Motor neuron (in vitro differentiated cells): ENCODE data around the gene CHEK2. TPM values are rescaled to one million over a fixed set of nuclear protein-coding genes. Genes with fewer than 3 reads are reported as not detected.

Source experiments
- ATAC-seq, 8 experiments: fragments of 200-7000 bp; cut with Tn5 transposase; replicated peaks in 6 of 8; 2 replicates each; pipeline ENCODE4 v1.8.0; 2021; ENCODE audit warnings: mild to moderate bottlenecking in 8 of 8, moderate library complexity in 8 of 8
- H3K27ac ChIP-seq, 2 donors: fragments of 250-450 bp; sonication (Bioruptor Pico); 2 replicates each; pipeline ENCODE4 v1.9.0; 2021; ENCODE audit warnings: antibody characterized with exemption in 2 of 2, mild to moderate bottlenecking in 2 of 2, moderate library complexity in 1 of 2
- H3K4me1 ChIP-seq, 2 donors: fragments of 250-450 bp; sonication (Bioruptor Pico); replicated peaks in 1 of 2; 2 replicates each; pipeline ENCODE4 v1.6.1; 2021; ENCODE audit warnings: antibody characterized with exemption in 2 of 2, mild to moderate bottlenecking in 2 of 2, moderate library complexity in 1 of 2
- H3K4me3 ChIP-seq, 5 donors: fragments of 250-450 bp; sonication (Bioruptor Pico); 2 replicates each; pipeline ENCODE4 v1.9.0; 2021; ENCODE audit warnings: antibody characterized with exemption in 5 of 5, mild to moderate bottlenecking in 5 of 5, moderate library complexity in 4 of 5
- WGBS, 10 experiments: fragments of 450-650 bp; shearing (Covaris generic); methylation state at CpG; one replicate each; pipeline ENCODE4 v1.0.0; 2022; 5-methylcytosine and 5-hydroxymethylcytosine counted together
- in situ Hi-C, 9 experiments: fragments of 400-800 bp; cut with MboI; loops; one replicate each; pipeline ENCODE4 v1.15.0; 2021; ENCODE audit warnings: low sequenced_read_pairs in 9 of 9, low pct_unique_long_range_greater_than_20kb in 2 of 9; ENCODE audit not compliant: unreplicated experiment in 9 of 9
- total RNA-seq, 8 experiments: library from RNA; unstranded; fragments of 300-600 nt; gene quantifications; 2 replicates each; pipeline versions ENCODE4 v1.2.3 to v1.2.4, GENCODE V29; 2022

The CHEK2 gene
- total RNA-seq = 10 to 100 TPM in 4 of 8 experiments, 1 to 10 TPM in 4; 3.0 to 19.7 (median 10.2) TPM

DNA sequence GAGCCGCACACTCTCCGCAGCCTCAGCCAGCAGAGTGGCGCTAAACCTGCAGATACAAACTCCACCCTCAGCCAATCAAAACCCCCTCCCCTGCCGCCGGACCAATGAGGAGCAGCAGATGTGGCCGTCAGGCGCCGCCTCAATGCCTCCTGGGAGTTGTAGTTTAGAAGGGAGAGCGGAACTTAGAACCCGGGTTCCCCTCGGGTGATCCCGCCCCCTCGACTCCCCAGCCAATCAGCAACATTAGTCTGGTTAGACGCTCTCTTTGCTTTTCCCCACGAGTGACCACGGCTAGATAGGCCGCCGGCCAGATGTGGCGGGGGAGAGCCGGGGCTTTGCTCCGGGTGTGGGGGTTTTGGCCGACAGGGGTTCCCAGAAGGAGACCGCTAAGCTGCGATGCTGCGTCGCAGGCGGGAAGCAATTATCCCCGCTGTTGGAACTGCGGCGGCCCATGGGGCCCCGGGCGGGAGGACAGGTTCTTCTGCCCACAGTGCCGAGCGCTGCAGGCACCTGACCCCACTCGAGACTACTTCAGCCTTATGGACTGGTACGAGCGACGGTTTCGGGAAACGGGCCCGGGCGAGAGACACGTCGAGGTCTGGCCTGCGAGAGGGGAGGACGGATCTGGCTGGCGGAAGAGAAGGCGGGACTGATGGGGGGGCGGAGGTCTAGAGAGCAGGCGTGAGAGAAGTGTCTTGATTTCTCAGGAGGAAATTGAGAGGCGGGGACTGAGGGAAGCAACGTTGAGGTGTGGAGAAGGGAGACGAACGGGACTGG lies at the start of gene CHEK2, which contains the start of gene HSCB:
CHEK2 (minus strand) TSS at position 36 of the 777 bp plus-strand sequence. CDS start 7,099 bp downstream, outside the sequence.
HSCB (plus strand) TSS at position 255 of the 777 bp plus-strand sequence; CDS start at position 312, 57 bp downstream.
- ATAC-seq = peak; percentile 87 to 96 (median 94)
- H3K27ac ChIP-seq = peak within 1 kb of the TSS; percentile 67 to 86
- in situ Hi-C loops = loop anchor here in 1 of 9 experiments (25.0 kb wide), 1 partner anchor 130 kb away; no protein-coding TSS in a partner anchor
- H3K4me1 ChIP-seq = peaks cover 0 to 5% of the 10 kb centered on the region in 2 donors
- peak within 1 kb of the TSS; percentile 74 to 96 (median 87) for H3K4me3 ChIP-seq
- 0% methylated on average over 2 to 17 of the region's 54 CpGs; no CpG with 5 or more reads in 5 of the 10 experiments for WGBS, 10 experiments

GRCh38 chr22:28791124-28791523 lies 49.5 kb upstream of the CHEK2 start:
- in situ Hi-C loops = loop anchor here in 1 of 9 experiments (25.0 kb wide), 1 partner anchor 179 kb away; no protein-coding TSS in a partner anchor
- H3K27ac ChIP-seq = no peak overlapping the region
- no peak overlapping the region for H3K4me3 ChIP-seq
- 42 to 95% (median 80%) methylated on average over 1 to 4 of the region's 5 CpGs; no CpG with 5 or more reads in 3 of the 10 experiments for WGBS, 10 experiments
- H3K4me1 ChIP-seq = no peaks in the 10 kb centered on the region
- no peak for ATAC-seq

- ATAC-seq = no peak
- 56 to 100% (median 88%) methylated on average over 1 to 3 of the region's 3 CpGs for WGBS, 10 experiments
- Histone ChIP-seq H3K4me3 (no peak overlapping the region), H3K27ac (no peak overlapping the region), H3K4me1 (no peaks in the 10 kb centered on the region)
- in situ Hi-C loops = loop anchor here in 1 of 9 experiments (25.0 kb wide), 1 partner anchor 176 kb away; no protein-coding TSS in a partner anchor
Observed at GRCh38 chr22:28788601-28789000, 47.0 kb upstream of the CHEK2 start.

- Histone ChIP-seq H3K27ac (no peak overlapping the region), H3K4me1 (no peaks in the 10 kb centered on the region), H3K4me3 (no peak overlapping the region)
- WGBS, 10 experiments = 40 to 100% (median 63%) methylated on average over 1 to 4 of the region's 4 CpGs; no CpG with 5 or more reads in 1 of the 10 experiments
- ATAC-seq = peak in 2 of 8 experiments; percentile 31 to 80
- in situ Hi-C loops = loop anchor here in 1 of 9 experiments (25.0 kb wide), 1 partner anchor 172 kb away; no protein-coding TSS in a partner anchor
Observed at GRCh38 chr22:28783786-28784671, 42.4 kb upstream of the CHEK2 start.

DNA sequence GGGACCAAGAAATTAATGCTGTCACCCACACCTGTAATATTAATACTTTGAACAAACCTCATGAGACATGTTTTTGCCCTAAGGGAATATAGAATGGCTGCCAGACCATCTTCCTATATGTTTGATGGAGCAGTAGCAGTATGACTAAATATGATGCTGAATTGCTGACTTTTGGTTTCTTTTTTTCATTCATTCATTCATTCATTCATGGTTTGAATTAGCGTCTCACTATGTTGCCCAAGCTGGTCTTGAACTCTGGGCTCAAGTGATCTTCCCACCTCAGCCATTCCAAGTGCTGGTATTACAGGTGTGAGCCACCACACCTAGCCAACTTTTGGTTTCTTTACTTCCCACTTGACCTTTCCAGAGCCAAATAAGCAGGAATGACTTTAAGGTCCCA lies 38.7 kb upstream of the CHEK2 start:
- ATAC-seq = no peak
- WGBS, 10 experiments = 80 to 100% (median 100%) methylated on average over 1 of the region's 1 CpG; no CpG with 5 or more reads in 2 of the 10 experiments
- no peaks in the 10 kb centered on the region for H3K4me1 ChIP-seq
- no peak overlapping the region for H3K27ac ChIP-seq
- in situ Hi-C loops = loop anchor here in 1 of 9 experiments (25.0 kb wide), 1 partner anchor 168 kb away; no protein-coding TSS in a partner anchor
- no peak overlapping the region for H3K4me3 ChIP-seq

- in situ Hi-C loops = loop anchor here in 1 of 9 experiments (25.0 kb wide), 1 partner anchor 168 kb away; no protein-coding TSS in a partner anchor
- H3K27ac ChIP-seq = no peak overlapping the region
- WGBS, 10 experiments = 43 to 100% (median 94%) methylated on average over 2 to 5 of the region's 5 CpGs; no CpG with 5 or more reads in 1 of the 10 experiments
- no peak overlapping the region for H3K4me3 ChIP-seq
- ATAC-seq = no peak
- H3K4me1 ChIP-seq = no peaks in the 10 kb centered on the region
Observed at GRCh38 chr22:28779833-28780232, 38.2 kb upstream of the CHEK2 start.

DNA sequence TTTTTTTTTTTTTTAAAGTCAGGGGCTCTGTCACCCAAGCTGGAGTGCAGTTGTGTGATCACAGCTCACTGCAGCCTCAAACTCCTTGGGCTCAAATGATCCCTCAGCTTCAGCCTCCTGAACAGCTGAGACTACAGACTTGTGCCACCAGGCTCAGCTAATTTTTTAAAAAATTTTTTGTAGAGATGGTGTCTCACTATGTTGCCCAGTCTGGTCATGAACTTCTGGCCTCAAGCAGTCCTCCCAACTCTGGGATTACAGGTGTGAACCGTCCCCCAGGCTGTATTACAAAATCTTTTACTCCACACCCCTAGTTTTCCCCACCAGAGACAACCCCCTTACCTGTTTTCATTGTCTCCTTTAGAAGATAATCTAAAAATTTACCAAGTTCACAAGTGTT lies 32.8 kb upstream of the CHEK2 start:
- H3K4me1 ChIP-seq = peaks cover 0 to 3% of the 10 kb centered on the region in 2 donors
- H3K4me3 ChIP-seq = no peak overlapping the region
- ATAC-seq = no peak
- no peak overlapping the region for H3K27ac ChIP-seq
- WGBS, 10 experiments = 86 to 100% (median 100%) methylated on average over 1 of the region's 1 CpG; no CpG with 5 or more reads in 6 of the 10 experiments
- in situ Hi-C loops = loop anchor here in 1 of 9 experiments (25.0 kb wide), 1 partner anchor 88 kb away; no protein-coding TSS in a partner anchor

- Histone ChIP-seq H3K4me1 (peaks cover 0 to 3% of the 10 kb centered on the region in 2 donors), H3K27ac (no peak overlapping the region), H3K4me3 (peak overlapping the region; percentile 83 to 96 (median 89))
- WGBS, 10 experiments = 0 to 67% (median 11%) methylated on average over 1 to 10 of the region's 10 CpGs; no CpG with 5 or more reads in 1 of the 10 experiments
- ATAC-seq = no peak
- in situ Hi-C loops = loop anchor here in 1 of 9 experiments (25.0 kb wide), 1 partner anchor 89 kb away; no protein-coding TSS in a partner anchor
Observed at GRCh38 chr22:28773461-28773867, 31.8 kb upstream of the CHEK2 start.

DNA sequence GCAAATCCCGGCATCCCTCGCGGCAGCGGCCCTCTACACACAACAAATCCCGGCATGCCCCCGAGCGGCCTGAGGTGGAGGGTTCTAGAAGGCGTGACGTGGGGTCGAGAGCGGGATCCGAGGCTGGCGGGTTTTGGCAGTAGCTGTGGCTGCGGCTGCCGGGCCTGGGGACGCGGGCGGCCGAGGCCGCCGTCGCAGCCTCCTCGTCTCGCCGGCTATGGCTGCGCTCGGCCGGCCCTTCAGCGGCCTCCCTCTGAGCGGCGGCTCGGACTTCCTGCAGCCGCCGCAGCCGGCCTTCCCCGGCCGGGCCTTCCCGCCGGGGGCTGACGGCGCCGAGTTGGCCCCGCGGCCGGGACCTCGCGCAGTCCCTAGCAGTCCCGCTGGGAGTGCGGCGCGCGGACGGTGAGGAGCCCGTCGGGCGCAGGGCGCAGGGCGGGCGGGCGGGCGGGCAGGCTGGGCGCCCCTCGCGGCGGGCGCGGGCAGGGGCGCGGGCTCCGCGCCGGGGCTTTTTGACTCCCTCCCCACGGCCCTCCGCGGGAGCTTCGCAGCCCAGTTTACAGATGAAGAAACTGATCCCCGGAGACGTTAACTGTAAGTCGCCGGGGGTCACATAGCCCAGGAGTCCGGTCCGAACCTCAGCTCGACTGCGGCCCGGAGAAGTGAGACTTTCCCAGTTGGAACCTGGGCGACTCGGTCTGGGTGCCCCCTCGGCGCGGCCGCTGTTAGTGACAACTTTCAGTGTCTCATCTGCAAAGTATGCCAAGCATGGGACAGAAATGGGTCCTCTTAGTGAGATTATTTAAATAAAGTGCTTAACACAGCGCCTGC lies 31.2 kb upstream of the CHEK2 start, which contains the start of gene CCDC117:
CCDC117 (plus strand) TSS at position 63 of the 828 bp plus-strand sequence; CDS start at position 218, 155 bp downstream.
- in situ Hi-C loops = loop anchor here in 1 of 9 experiments (25.0 kb wide), 1 partner anchor 89 kb away; no protein-coding TSS in a partner anchor
- peak; percentile 85 to 97 (median 94) for ATAC-seq
- Histone ChIP-seq H3K4me1 (peaks cover 0 to 3% of the 10 kb centered on the region in 2 donors), H3K27ac (peak within 1 kb of the TSS; percentile 93 to 99), H3K4me3 (peak within 1 kb of the TSS; percentile 83 to 96 (median 89))
- 0 to 1% (median 0%) methylated on average over 1 to 9 of the region's 92 CpGs; no CpG with 5 or more reads in 5 of the 10 experiments for WGBS, 10 experiments

GRCh38 chr22:28771195-28771791 lies 29.7 kb upstream of the CHEK2 start:
- 65 to 100% (median 79%) methylated on average over 2 to 3 of the region's 5 CpGs; no CpG with 5 or more reads in 4 of the 10 experiments for WGBS, 10 experiments
- no peak overlapping the region for H3K4me3 ChIP-seq
- no peak overlapping the region for H3K27ac ChIP-seq
- in situ Hi-C loops = loop anchor here in 1 of 9 experiments (25.0 kb wide), 1 partner anchor 91 kb away; no protein-coding TSS in a partner anchor
- H3K4me1 ChIP-seq = peaks cover 0 to 3% of the 10 kb centered on the region in 2 donors
- ATAC-seq = no peak
